GM23338 (cell line): Measurements from ENCODE around the gene GNAZ. TPM values are rescaled to one million over a fixed set of nuclear protein-coding genes. Genes with fewer than 3 reads are reported as not detected.
A peak's percentile ranks its signal among the peaks of the same experiment; 100 is the strongest.

ENCODE experiments used
- ATAC-seq: fragments of 200-7000 bp; cut with Tn5 transposase; 3 replicates; pipeline ENCODE4 v1.9.1; 2020
- DNase-seq: peaks from one replicate; pipeline ENCODE4 v3.0.0-alpha.2; 2015; ENCODE audit warnings: low spot score
- H2AFZ ChIP-seq: fragments of 200-600 bp; sonication (generic); 2 replicates; pipeline ENCODE4 v1.8.0; 2016; ENCODE audit warnings: antibody characterized with exemption, mild to moderate bottlenecking, moderate library complexity
- H3F3A ChIP-seq: fragments of 200-600 bp; sonication (generic); replicated peaks from 2 replicates; pipeline ENCODE4 v1.8.0; 2017; ENCODE audit warnings: antibody characterized with exemption, mixed run types, low read depth
- H3K27ac ChIP-seq: fragments of 200-600 bp; sonication (generic); 2 replicates; pipeline ENCODE4 v1.6.1; 2016; ENCODE audit warnings: low read depth
- H3K27me3 ChIP-seq: fragments of 200-600 bp; sonication (generic); 2 replicates; pipeline ENCODE4 v1.8.0; 2016; ENCODE audit warnings: mild to moderate bottlenecking, mixed run types, moderate library complexity; ENCODE audit not compliant: insufficient read depth
- H3K36me3 ChIP-seq: fragments of 200-600 bp; sonication (generic); 2 replicates; pipeline ENCODE4 v1.8.0; 2016; ENCODE audit warnings: mild to moderate bottlenecking; ENCODE audit not compliant: insufficient read depth
- H3K4me1 ChIP-seq: fragments of 200-600 bp; sonication (generic); 2 replicates; pipeline ENCODE4 v1.8.0; 2016; ENCODE audit warnings: mild to moderate bottlenecking, moderate library complexity; ENCODE audit not compliant: insufficient read depth
- H3K4me2 ChIP-seq: fragments of 200-600 bp; sonication (generic); 2 replicates; pipeline ENCODE4 v1.7.1; 2017; ENCODE audit warnings: mixed run types
- H3K4me3 ChIP-seq: fragments of 200-600 bp; sonication (generic); 2 replicates; pipeline ENCODE4 v1.6.1; 2016; ENCODE audit warnings: mixed run types
- H3K79me2 ChIP-seq: fragments of 200-600 bp; sonication (generic); replicated peaks from 2 replicates; pipeline ENCODE4 v1.8.0; 2017; ENCODE audit warnings: mild to moderate bottlenecking; ENCODE audit not compliant: insufficient read depth
- H3K9me2 ChIP-seq: fragments of 200-600 bp; sonication (generic); 2 replicates; pipeline ENCODE4 v1.8.0; 2017; ENCODE audit not compliant: insufficient read depth
- H4K20me1 ChIP-seq: fragments of 200-600 bp; sonication (generic); replicated peaks from 2 replicates; pipeline ENCODE4 v1.8.0; 2017; ENCODE audit warnings: mild to moderate bottlenecking; ENCODE audit not compliant: insufficient read depth
- H3K27ac Mint-ChIP-seq: 2 replicates; pipeline ENCODE4 v1.8.0; 2020; ENCODE audit warnings: inconsistent platforms, mild to moderate bottlenecking, moderate library complexity, mixed read lengths
- H3K27me3 Mint-ChIP-seq: 3 replicates; pipeline ENCODE4 v1.8.0; 2022; ENCODE audit warnings: low read depth, mild to moderate bottlenecking, moderate library complexity, mixed read lengths, inconsistent platforms; ENCODE audit not compliant: insufficient read depth, poor library complexity
- H3K36me3 Mint-ChIP-seq: 3 replicates; pipeline ENCODE4 v1.8.0; 2021; ENCODE audit warnings: low read depth, mild to moderate bottlenecking, inconsistent platforms, moderate library complexity, mixed read lengths
- H3K4me1 Mint-ChIP-seq: 3 replicates; pipeline ENCODE4 v1.8.0; 2020; ENCODE audit warnings: mild to moderate bottlenecking, inconsistent platforms, mixed read lengths
- H3K4me3 Mint-ChIP-seq: 3 replicates; pipeline ENCODE4 v1.8.0; 2021; ENCODE audit warnings: moderate library complexity, mild to moderate bottlenecking, inconsistent platforms, mixed read lengths
- H3K9me3 Mint-ChIP-seq: 3 replicates; pipeline ENCODE4 v1.8.0; 2020; ENCODE audit warnings: moderate library complexity, mild to moderate bottlenecking, inconsistent platforms, mixed read lengths
- CREB1 ChIP-seq: fragments of 250-450 bp; sonication (Bioruptor Pico); IDR thresholded peaks from 2 replicates; pipeline ENCODE4 v1.5.0; 2020; ENCODE audit warnings: low read depth, mild to moderate bottlenecking, moderate library complexity
- CTCF ChIP-seq, 2 experiments: fragments of 200-600 bp in 1 of 2; sonication (generic) in 1 of 2; conservative IDR thresholded peaks; 2 replicates each; pipeline versions ENCODE4 v1.5.1 to v1.6.1; 2016 to 2017; ENCODE audit warnings: antibody characterized with exemption in 2 of 2, low read depth in 2 of 2, mild to moderate bottlenecking in 2 of 2, moderate library complexity in 1 of 2
- ETS1 ChIP-seq: IDR thresholded peaks from 2 replicates; pipeline ENCODE4 v1.6.1; 2016; ENCODE audit warnings: antibody characterized with exemption
- EZH2 ChIP-seq: fragments of 200-600 bp; sonication (generic); IDR thresholded peaks from one replicate; pipeline ENCODE4 v1.8.0; 2017; ENCODE audit warnings: antibody characterized with exemption, mild to moderate bottlenecking, low read depth; ENCODE audit not compliant: unreplicated experiment
- EZH2phosphoT487 ChIP-seq: fragments of 200-600 bp; sonication (generic); IDR thresholded peaks from one replicate; pipeline ENCODE4 v1.8.1; 2018; ENCODE audit warnings: antibody characterized with exemption; ENCODE audit not compliant: unreplicated experiment
- JUNB ChIP-seq: IDR thresholded peaks from one replicate; pipeline ENCODE4 v1.6.1; 2016; ENCODE audit warnings: antibody characterized with exemption; ENCODE audit not compliant: unreplicated experiment
- NANOG ChIP-seq: IDR thresholded peaks from 2 replicates; pipeline ENCODE4 v1.6.1; 2016; ENCODE audit warnings: antibody characterized with exemption, borderline replicate concordance
- POLR2AphosphoS5 ChIP-seq: IDR thresholded peaks from 2 replicates; pipeline ENCODE4 v1.6.1; 2016; ENCODE audit warnings: antibody characterized with exemption, low read depth
- REST ChIP-seq: IDR thresholded peaks from one replicate; pipeline ENCODE4 v1.6.1; 2018; ENCODE audit warnings: antibody characterized with exemption; ENCODE audit not compliant: unreplicated experiment
- STAT1 ChIP-seq: IDR thresholded peaks from one replicate; pipeline ENCODE4 v1.6.1; 2016; ENCODE audit warnings: antibody characterized with exemption; ENCODE audit not compliant: unreplicated experiment
- ZNF114 ChIP-seq: fragments of 250-450 bp; sonication (Bioruptor Pico); IDR thresholded peaks from 2 replicates; pipeline ENCODE4 v1.5.0; 2020; ENCODE audit warnings: mild to moderate bottlenecking, moderate library complexity
- ZNF331 ChIP-seq: fragments of 250-450 bp; sonication (Bioruptor Pico); IDR thresholded peaks from 2 replicates; pipeline ENCODE4 v1.5.0; 2020; ENCODE audit warnings: low read depth, mild to moderate bottlenecking, moderate library complexity
- ZNF462 ChIP-seq: fragments of 250-450 bp; sonication (Bioruptor Pico); IDR thresholded peaks from 2 replicates; pipeline ENCODE4 v1.5.0; 2020; ENCODE audit warnings: mild to moderate bottlenecking, moderate library complexity
- polyA plus RNA-seq: library from polyadenylated mRNA; unstranded; fragments of >200 nt; fragmentation: Nextera tagmentation; extraction: Ambion mirVana; gene quantifications from 2 replicates; pipeline ENCODE4 v1.2.1, GENCODE V29; 2016
- total RNA-seq: library from RNA; depleted of rRNA; stranded (reverse); fragments of >200 nt; shearing (Covaris generic); gene quantifications from 2 replicates; pipeline ENCODE4 v1.2.3, GENCODE V29; 2014

Gene GNAZ
- total and polyA plus RNA-seq, 2 experiments from 2014 or later, result 2.9 to 11.1 TPM

- Histone ChIP-seq H3K27me3 (no peaks in the 10 kb centered on the region), H3K4me2 (no peak overlapping the region), H3K9me2 (no peaks in the 10 kb centered on the region), H3K79me2 (no peaks in the 10 kb centered on the region), H4K20me1 (no peaks in the 10 kb centered on the region; the same call in 1 of the 2 replicates), H3K4me1 (no peaks in the 10 kb centered on the region; the same call in 1 of the 2 replicates), H2AFZ (no peak overlapping the region), H3K4me3 (no peak overlapping the region), H3K36me3 (no peaks in the 10 kb centered on the region), H3K27ac (no peak overlapping the region), H3F3A (no peaks in the 10 kb centered on the region)
- peaks cover 10% of the 10 kb centered on the region for H3K27me3 Mint-ChIP-seq
- no peak for TF ChIP-seq ETS1
- TF ChIP-seq ZNF462 (CRISPR knock-in tag), result no peak
- no peak for TF ChIP-seq POLR2AphosphoS5
- TF ChIP-seq CREB1 (CRISPR knock-in tag), result no peak
- no peak for TF ChIP-seq ZNF114
- TF ChIP-seq REST, result no peak
- no peak for TF ChIP-seq NANOG
- TF ChIP-seq EZH2phosphoT487, result no peak
- TF ChIP-seq JUNB, result no peak
- no peak for TF ChIP-seq CTCF (conservative IDR thresholded peaks at IDR 0.05; ENCODE audit: low read depth in 2 of 2)
- no peak for TF ChIP-seq STAT1
- no peak for TF ChIP-seq ZNF331 (CRISPR knock-in tag)
- TF ChIP-seq EZH2, result no peak
- peaks cover 15% of the 10 kb centered on the region for H3K4me1 Mint-ChIP-seq
- no peaks in the 10 kb centered on the region for H3K9me3 Mint-ChIP-seq
- H3K4me3 Mint-ChIP-seq, result no peak overlapping the region
- H3K27ac Mint-ChIP-seq, result peak overlapping the region; percentile 51; the same call in 1 of the 2 replicates
- DNase-seq, result no peak
- no peak for ATAC-seq
- H3K36me3 Mint-ChIP-seq, result no peaks in the 10 kb centered on the region
Observed at GRCh38 chr22:23089010-23089409, 18.7 kb downstream of the GNAZ start.
